GM19468 (cell line): Measurements from ENCODE around the gene CYP11A1.
A peak's percentile ranks its signal among the peaks of the same experiment; 100 is the strongest.
"Not testable (repeated sequence)": the region's sequence is repeated elsewhere in the genome, so short reads cannot be mapped to it uniquely, and the experiment has no call there.

ENCODE experiments used
- ATAC-seq: cut with Tn5 transposase; IDR thresholded peaks from one replicate; pipeline ENCODE4 v1.9.1; 2021; ENCODE audit warnings: mild to moderate bottlenecking, moderate library complexity, moderate number of reproducible peaks; ENCODE audit not compliant: unreplicated experiment; ENCODE audit errors: extremely low read depth

Gene CYP11A1

GRCh38 chr15:74390049-74390646 lies 22.7 kb upstream of the CYP11A1 start:
- not testable (repeated sequence) for ATAC-seq

- no peak for ATAC-seq
Observed at GRCh38 chr15:74389241-74390048, 22.0 kb upstream of the CYP11A1 start.

- ATAC-seq, result no peak
Observed at GRCh38 chr15:74388363-74388951, 21.0 kb upstream of the CYP11A1 start.

- no peak for ATAC-seq
Observed at GRCh38 chr15:74387621-74388362, 20.3 kb upstream of the CYP11A1 start.

GRCh38 chr15:74387141-74387541 lies 19.7 kb upstream of the CYP11A1 start:
- ATAC-seq, result no peak

DNA sequence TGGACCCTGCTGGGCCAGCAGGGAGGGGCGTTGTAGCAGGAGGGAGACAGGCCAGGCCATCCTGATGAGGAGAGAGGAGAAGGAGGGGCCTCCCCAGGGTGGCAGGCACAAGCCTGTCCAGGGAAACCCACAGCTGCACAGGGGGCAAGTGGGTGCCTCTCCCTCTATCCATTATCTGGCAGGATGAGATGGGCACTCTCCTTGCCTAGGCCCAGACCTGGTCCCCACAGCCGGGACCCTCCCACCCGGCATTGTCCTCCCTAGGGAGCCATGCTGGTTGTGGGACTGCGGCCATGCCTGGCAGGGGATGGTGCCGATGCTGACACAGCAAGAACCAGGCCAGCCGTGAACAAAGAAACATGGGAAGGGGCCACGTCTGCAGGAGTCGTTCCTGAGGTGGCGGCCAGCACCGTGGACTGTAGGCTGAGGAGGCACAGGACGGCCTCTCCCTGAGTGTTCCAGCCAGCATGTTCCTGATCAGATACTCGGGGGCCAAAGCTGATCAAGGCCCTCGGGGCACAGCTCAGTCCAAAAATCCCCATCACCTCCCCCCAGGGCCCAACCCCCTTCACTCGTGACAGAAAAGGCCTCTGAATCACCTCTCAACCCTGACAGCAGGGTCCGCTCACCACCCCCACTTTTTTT lies 19.2 kb upstream of the CYP11A1 start:
- ATAC-seq, result no peak

- no peak for ATAC-seq
Observed at GRCh38 chr15:74385733-74386132, 18.3 kb upstream of the CYP11A1 start.

- ATAC-seq, result peak; percentile 50
Observed at GRCh38 chr15:74384881-74385643, 17.6 kb upstream of the CYP11A1 start.

DNA sequence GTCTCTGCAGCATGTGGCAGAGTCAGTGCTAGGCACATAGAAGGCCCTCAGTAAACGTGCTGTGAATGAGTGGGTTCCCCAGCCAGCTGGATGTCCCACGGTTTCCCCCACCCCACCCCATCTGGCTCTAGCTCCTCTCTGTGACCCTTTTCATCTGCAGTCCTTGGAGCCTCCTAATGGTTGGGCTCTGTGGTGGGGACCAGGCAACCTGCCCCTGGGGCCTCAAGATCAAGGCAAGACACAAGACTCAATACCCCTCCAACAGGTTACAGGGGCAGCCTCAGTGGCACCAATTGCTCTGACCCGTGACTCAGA lies 17.1 kb upstream of the CYP11A1 start:
- ATAC-seq, result no peak

DNA sequence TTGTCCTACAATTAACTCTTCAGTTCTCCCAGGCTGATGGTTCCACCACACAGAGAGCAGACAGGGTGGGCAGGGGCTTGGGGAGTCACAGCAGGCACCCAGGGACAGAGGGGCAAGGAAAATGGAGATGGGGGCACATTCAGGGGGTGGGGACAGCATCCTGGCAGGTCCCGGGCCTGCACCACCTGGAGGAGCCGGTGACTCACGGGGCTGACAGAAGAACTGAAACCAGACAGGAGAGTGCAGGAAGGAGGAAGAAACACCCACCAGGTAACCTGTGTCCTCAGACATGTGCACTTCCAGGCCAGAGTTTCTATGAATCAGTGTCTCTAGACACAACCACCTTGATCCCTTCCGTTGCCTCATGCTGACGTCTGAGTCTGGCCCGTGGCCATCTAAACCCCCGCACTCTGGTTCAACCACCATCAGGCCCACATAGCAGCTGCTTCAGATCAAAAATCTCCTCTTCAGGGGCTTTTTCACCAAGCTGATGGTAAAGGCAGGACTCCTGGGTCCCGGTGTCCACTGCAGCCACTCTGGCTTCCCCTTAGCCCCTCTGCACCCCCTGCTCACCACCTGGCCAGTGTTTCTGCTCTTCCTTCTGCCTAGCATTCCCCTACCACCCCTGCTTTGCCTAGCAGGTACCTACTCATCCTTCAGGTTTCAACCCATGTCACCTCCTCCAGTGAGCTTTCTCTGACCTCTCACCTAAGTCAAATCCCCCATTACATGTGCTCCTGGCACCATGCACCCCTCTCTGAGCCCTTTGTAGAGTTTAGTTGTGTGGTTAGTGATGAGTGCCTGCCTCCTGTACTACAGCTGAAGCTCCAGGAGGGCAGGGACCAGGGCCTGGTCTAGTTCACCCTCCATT lies 16.5 kb upstream of the CYP11A1 start:
- ATAC-seq, result no peak

DNA sequence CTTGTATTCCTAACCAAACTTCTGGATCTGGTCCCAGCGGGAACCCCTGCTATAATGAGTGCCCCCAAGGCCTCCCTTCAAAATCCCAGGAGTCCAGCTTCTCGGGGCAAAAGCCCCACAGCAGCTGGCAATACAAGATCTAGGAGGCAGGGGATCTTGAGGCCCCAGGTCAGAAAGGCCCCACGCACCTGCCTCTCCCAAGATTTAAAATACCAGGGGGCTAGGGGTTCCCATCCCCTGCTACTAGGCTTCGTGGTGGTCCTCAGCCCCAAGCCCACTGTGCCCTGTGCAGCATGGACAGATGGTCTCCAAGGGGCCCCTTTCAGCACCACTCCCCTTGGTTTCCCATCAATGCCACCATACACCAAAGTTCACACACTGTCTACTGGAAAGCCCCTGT lies 15.8 kb upstream of the CYP11A1 start:
- no peak for ATAC-seq

- no peak for ATAC-seq
Observed at GRCh38 chr15:74382004-74382816, 14.8 kb upstream of the CYP11A1 start.

GRCh38 chr15:74381481-74381880 lies 14.0 kb upstream of the CYP11A1 start:
- ATAC-seq, result no peak

GRCh38 chr15:74381190-74381453 lies 13.7 kb upstream of the CYP11A1 start:
- ATAC-seq, result no peak

DNA sequence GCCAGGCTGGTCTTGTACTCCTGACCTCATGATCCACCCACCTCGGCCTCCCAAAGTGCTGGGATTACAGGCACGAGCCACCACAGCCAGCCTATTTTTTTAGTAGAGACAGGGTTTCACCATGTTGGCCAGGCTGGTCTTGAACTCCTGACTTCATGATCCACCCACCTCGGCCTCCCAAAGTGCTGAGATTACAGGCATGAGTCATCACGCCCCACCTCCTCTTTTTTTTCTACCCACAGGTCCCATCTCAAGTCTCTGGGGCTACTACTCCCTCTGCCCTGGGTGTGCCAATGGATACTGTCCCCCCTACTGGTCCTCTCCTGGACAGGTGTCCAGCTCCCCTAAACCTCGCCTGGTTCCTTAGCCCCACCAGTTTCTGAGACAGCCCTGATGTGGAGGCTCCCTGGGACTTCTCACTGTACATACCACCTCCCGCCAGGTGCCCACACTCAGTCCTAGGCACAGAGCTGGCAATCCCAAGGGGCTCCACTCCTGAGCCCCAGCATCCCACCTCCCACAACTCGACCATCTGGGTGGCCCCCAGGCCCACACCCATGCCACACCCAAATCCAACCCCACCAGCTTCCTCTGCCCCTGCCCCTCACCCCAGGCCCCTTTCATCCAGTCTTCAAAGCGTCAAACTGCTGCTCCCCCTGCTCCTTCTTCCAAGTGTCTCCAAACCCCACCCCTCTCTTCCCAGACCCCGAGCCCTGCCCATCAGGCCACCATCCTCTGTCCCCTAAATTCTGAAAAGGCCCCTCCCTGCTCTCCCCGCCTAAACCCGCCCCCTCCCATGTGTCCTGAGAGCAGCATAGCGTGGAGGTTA lies 13.1 kb upstream of the CYP11A1 start:
- no peak for ATAC-seq

- no peak for ATAC-seq
Observed at GRCh38 chr15:74378848-74379247, 11.4 kb upstream of the CYP11A1 start.
